CD14-positive monocyte (primary cell): ENCODE data around the gene DEFB131B. TPM values are rescaled to one million over a fixed set of nuclear protein-coding genes. Genes with fewer than 3 reads are reported as not detected.
A peak's percentile ranks its signal among the peaks of the same experiment; 100 is the strongest.
"Not testable (repeated sequence)": the region's sequence is repeated elsewhere in the genome, so short reads cannot be mapped to it uniquely, and the experiment has no call there.

Source experiments
- DNase-seq, 3 donors: peaks; one replicate each; pipeline ENCODE4 v3.0.0-alpha.2; 2011 to 2022
- H2AFZ ChIP-seq: 2 replicates; pipeline ENCODE4 v1.6.0; 2012; ENCODE audit warnings: mild to moderate bottlenecking, low read depth, low read length, inconsistent platforms; ENCODE audit not compliant: insufficient read depth, poor library complexity, severe bottlenecking
- H3K27ac ChIP-seq, 2 donors: 1 replicate in 1 of 2; 2 replicates in 1 of 2; pipeline ENCODE4 v1.5.1; 2012 to 2013; ENCODE audit warnings: low read length in 2 of 2, control low read depth in 1 of 2, inconsistent platforms in 1 of 2, low read depth in 1 of 2, mild to moderate bottlenecking in 1 of 2
- H3K27me3 ChIP-seq, 2 donors: one replicate each; pipeline versions ENCODE4 v1.6.0 to v1.6.1; 2011 to 2013; ENCODE audit warnings: low read length in 2 of 2; ENCODE audit not compliant: control insufficient read depth in 2 of 2, insufficient read depth in 2 of 2
- H3K36me3 ChIP-seq, 2 donors: replicated peaks in 1 of 2; 1 replicate in 1 of 2; 2 replicates in 1 of 2; pipeline versions ENCODE4 v1.5.1 to v1.6.1; 2012 to 2013; ENCODE audit warnings: low read length in 2 of 2, control low read depth in 1 of 2, inconsistent platforms in 1 of 2, mild to moderate bottlenecking in 1 of 2; ENCODE audit not compliant: insufficient read depth in 2 of 2, control insufficient read depth in 1 of 2
- H3K4me1 ChIP-seq, 2 donors: 1 replicate in 1 of 2; 2 replicates in 1 of 2; pipeline versions ENCODE4 v1.5.1 to v1.6.1; 2012 to 2013; ENCODE audit warnings: low read length in 2 of 2, control low read depth in 1 of 2, inconsistent platforms in 1 of 2, mild to moderate bottlenecking in 1 of 2, moderate library complexity in 1 of 2; ENCODE audit not compliant: insufficient read depth in 2 of 2, control insufficient read depth in 1 of 2
- H3K4me2 ChIP-seq: replicated peaks from 2 replicates; pipeline ENCODE3; 2012; ENCODE audit warnings: low read length, moderate library complexity, mild to moderate bottlenecking; ENCODE audit not compliant: poor library complexity, severe bottlenecking; ENCODE audit errors: extremely low read depth
- H3K4me3 ChIP-seq, 3 experiments: fragments of 200-600 bp in 1 of 3; sonication (generic) in 1 of 3; replicated peaks in 1 of 3; 1 replicate in 2 of 3; 2 replicates in 1 of 3; pipeline ENCODE4 v1.5.1; 2011 to 2013; ENCODE audit warnings: low read length in 3 of 3, mild to moderate bottlenecking in 3 of 3, control low read depth in 2 of 3, low read depth in 2 of 3, inconsistent platforms in 1 of 3, moderate library complexity in 1 of 3
- H3K79me2 ChIP-seq: 2 replicates; pipeline ENCODE4 v1.6.0; 2012; ENCODE audit warnings: mild to moderate bottlenecking, control low read depth, inconsistent platforms, low read length, moderate library complexity; ENCODE audit not compliant: insufficient read depth
- H3K9ac ChIP-seq: 2 replicates; pipeline ENCODE4 v1.6.0; 2017; ENCODE audit warnings: low read length, mild to moderate bottlenecking; ENCODE audit not compliant: insufficient read depth, poor library complexity, severe bottlenecking
- H3K9me3 ChIP-seq, 2 donors: replicated peaks in 1 of 2; 1 replicate in 1 of 2; 2 replicates in 1 of 2; pipeline versions ENCODE4 v1.5.1 to v1.6.1; 2012 to 2013; ENCODE audit warnings: low read length in 2 of 2, control low read depth in 1 of 2; ENCODE audit not compliant: control insufficient read depth in 1 of 2, insufficient read depth in 1 of 2
- H4K20me1 ChIP-seq: 2 replicates; pipeline ENCODE4 v1.6.0; 2012; ENCODE audit warnings: mild to moderate bottlenecking, low read length, control low read depth, moderate library complexity; ENCODE audit not compliant: insufficient read depth
- H3K27ac Mint-ChIP-seq, 7 donors: one replicate each; pipeline ENCODE4 v1.8.0; 2020; ENCODE audit warnings: mild to moderate bottlenecking in 7 of 7, mixed read lengths in 7 of 7, moderate library complexity in 6 of 7, inconsistent platforms in 2 of 7
- H3K27me3 Mint-ChIP-seq, 3 donors: one replicate each; pipeline ENCODE4 v1.8.0; 2021 to 2022; ENCODE audit warnings: low read depth in 3 of 3, mild to moderate bottlenecking in 3 of 3, mixed read lengths in 3 of 3, moderate library complexity in 3 of 3, inconsistent platforms in 1 of 3
- H3K36me3 Mint-ChIP-seq, 2 donors: one replicate each; pipeline ENCODE4 v1.8.0; 2020; ENCODE audit warnings: mixed read lengths in 2 of 2, inconsistent platforms in 1 of 2, mild to moderate bottlenecking in 1 of 2
- H3K4me1 Mint-ChIP-seq: one replicate; pipeline ENCODE4 v1.8.0; 2020; ENCODE audit warnings: mild to moderate bottlenecking, mixed read lengths
- H3K4me3 Mint-ChIP-seq, 2 donors: one replicate each; pipeline ENCODE4 v1.8.0; 2020; ENCODE audit warnings: mild to moderate bottlenecking in 2 of 2, mixed read lengths in 2 of 2, moderate library complexity in 1 of 2
- H3K9me3 Mint-ChIP-seq, 7 donors: one replicate each; pipeline ENCODE4 v1.8.0; 2020 to 2022; ENCODE audit warnings: mixed read lengths in 7 of 7, mild to moderate bottlenecking in 6 of 7, moderate library complexity in 6 of 7, inconsistent platforms in 2 of 7
- WGBS: methylation state at CpG from one replicate; pipeline ENCODE4 v1.1.5; 2013; ENCODE audit warnings: missing lambda C conversion rate; ENCODE audit not compliant: insufficient coverage; 5-methylcytosine and 5-hydroxymethylcytosine counted together
- intact Hi-C, 2 donors: fragments of 100-400 bp; cut with micrococcal nuclease; formaldehyde crosslinking; loops; one replicate each; pipeline versions ENCODE4 v1.15.0 to v1.15.1; 2023
- polyA plus RNA-seq, 3 donors: library from polyadenylated mRNA; depleted of rRNA in 1 of 3; unstranded in 2 of 3; stranded (reverse) in 1 of 3; fragments of 300-500 nt in 2 of 3; fragments of >200 nt in 1 of 3; fragmentation: Illumina TruSeq in 2 of 3; gene quantifications; 1 replicate in 2 of 3; 2 replicates in 1 of 3; pipeline ENCODE4 v1.2.3, GENCODE V29; 2012 to 2021
- TF ChIP-seq, protein P1 (sequence below): fragments of 200-600 bp; IDR thresholded peaks from one replicate; pipeline ENCODE4 v1.8.0; 2022; ENCODE audit warnings: antibody characterized with exemption, mild to moderate bottlenecking

The DEFB131B gene
- polyA plus RNA-seq, 3 donors, result not detected

GRCh38 chr11:71895961-71896360, 17.7 kb downstream of the DEFB131B start:
- Histone ChIP-seq H3K36me3 (no peaks in the 10 kb centered on the region), H4K20me1 (no peaks in the 10 kb centered on the region), H3K79me2 (no peaks in the 10 kb centered on the region), H3K27ac (peak overlapping the region; percentile 74 to 80), H3K4me3 (peak overlapping the region in 1 of 3 experiments; percentile 54), H3K9me3 (peaks cover 8 to 12% of the 10 kb centered on the region in 2 donors), H3K4me1 (peaks cover 7 to 8% of the 10 kb centered on the region in 2 donors), H2AFZ (peak overlapping the region; percentile 79), H3K27me3 (no peaks in the 10 kb centered on the region), H3K4me2 (peak overlapping the region; percentile 11), H3K9ac (peak overlapping the region; percentile 18)
- Mint-ChIP-seq H3K27me3 (no peaks in the 10 kb centered on the region), H3K4me1 (peaks cover 20% of the 10 kb centered on the region), H3K9me3 (peaks cover 11 to 26% (median 21%) of the 10 kb centered on the region in 7 donors), H3K36me3 (peaks cover 7 to 11% of the 10 kb centered on the region in 2 donors), H3K4me3 (peak overlapping the region in 1 of 2 donors; percentile 49), H3K27ac (peak overlapping the region; percentile 52 to 91 (median 66))
- DNase-seq, result peak in 2 of 3 donors; percentile 13 to 15
- intact Hi-C loops, result no loop called here
- WGBS, result 36% methylated on average over 8 of the region's 12 CpGs
- TF ChIP-seq, protein P1, sequence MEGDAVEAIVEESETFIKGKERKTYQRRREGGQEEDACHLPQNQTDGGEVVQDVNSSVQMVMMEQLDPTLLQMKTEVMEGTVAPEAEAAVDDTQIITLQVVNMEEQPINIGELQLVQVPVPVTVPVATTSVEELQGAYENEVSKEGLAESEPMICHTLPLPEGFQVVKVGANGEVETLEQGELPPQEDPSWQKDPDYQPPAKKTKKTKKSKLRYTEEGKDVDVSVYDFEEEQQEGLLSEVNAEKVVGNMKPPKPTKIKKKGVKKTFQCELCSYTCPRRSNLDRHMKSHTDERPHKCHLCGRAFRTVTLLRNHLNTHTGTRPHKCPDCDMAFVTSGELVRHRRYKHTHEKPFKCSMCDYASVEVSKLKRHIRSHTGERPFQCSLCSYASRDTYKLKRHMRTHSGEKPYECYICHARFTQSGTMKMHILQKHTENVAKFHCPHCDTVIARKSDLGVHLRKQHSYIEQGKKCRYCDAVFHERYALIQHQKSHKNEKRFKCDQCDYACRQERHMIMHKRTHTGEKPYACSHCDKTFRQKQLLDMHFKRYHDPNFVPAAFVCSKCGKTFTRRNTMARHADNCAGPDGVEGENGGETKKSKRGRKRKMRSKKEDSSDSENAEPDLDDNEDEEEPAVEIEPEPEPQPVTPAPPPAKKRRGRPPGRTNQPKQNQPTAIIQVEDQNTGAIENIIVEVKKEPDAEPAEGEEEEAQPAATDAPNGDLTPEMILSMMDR, result no peak

DNA sequence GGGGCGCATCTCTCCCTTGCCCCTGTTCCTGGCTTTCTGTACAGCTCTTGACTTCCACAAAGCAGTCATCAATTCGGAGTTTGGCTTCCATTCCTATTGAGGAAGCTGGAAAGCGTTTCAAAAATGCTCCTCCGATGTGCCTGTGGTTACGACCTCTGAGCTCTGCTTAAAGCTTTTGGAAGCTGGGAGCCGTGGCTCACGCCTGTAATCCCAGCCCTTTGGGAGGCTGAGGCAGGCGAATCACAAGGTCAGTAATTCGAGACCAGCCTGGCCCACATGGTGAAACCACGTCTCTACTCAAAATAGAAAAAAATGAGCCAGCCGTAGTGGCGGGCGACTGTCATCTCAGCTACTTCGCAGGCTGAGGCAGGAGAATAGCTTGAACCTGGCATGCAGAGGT, 22.9 kb downstream of the DEFB131B start:
- 95% methylated on average over 14 of the region's 14 CpGs for WGBS
- not testable (repeated sequence) for H4K20me1 ChIP-seq, H3K4me3 Mint-ChIP-seq, H3K27me3 ChIP-seq, H3K9me3 Mint-ChIP-seq, H3K4me1 ChIP-seq, H3K79me2 ChIP-seq, H3K9ac ChIP-seq, H3K27me3 Mint-ChIP-seq, H2AFZ ChIP-seq, H3K36me3 ChIP-seq, H3K4me2 ChIP-seq, H3K27ac ChIP-seq, H3K4me3 ChIP-seq, H3K27ac Mint-ChIP-seq, H3K9me3 ChIP-seq, H3K4me1 Mint-ChIP-seq, DNase-seq
- intact Hi-C loops, result loop anchor here in 1 of 2 donors (5.0 kb wide), 1 partner anchor 304 kb away; no protein-coding TSS in a partner anchor
- peaks cover 13 to 36% of the 10 kb centered on the region in 2 donors for H3K36me3 Mint-ChIP-seq
